ENCODE measurements around the gene EIF4G1. TPM values are rescaled to one million over a fixed set of nuclear protein-coding genes. Genes with fewer than 3 reads are reported as not detected.

The EIF4G1 gene
- total and polyA plus RNA-seq, 2 of the 8 experiments (the other 6 are each of a cell fraction or from before 2014, with no cell fraction given): 318 to 473 TPM

GRCh38 chr3:184282941-184283340, 31.5 kb upstream of the EIF4G1 start:
- Histone ChIP-seq H4K5ac (ENCODE audit: insufficient read length, low read depth, low read length) (no peak overlapping the region), H3K36me3 (ENCODE audit: control insufficient read depth in 2 of 4, insufficient read depth in 4 of 4, low read length in 3 of 4) (no peaks in the 10 kb centered on the region), H3K18ac (ENCODE audit: extremely low read depth, low read length) (no peak overlapping the region), H3K23ac (ENCODE audit: insufficient read length) (no peak overlapping the region), H3K9me3 (ENCODE audit: insufficient read depth in 2 of 2, low read depth in 1 of 2, low read length in 1 of 2) (no peaks in the 10 kb centered on the region), H2BK5ac (ENCODE audit: low read depth, low read length) (no peak overlapping the region), H2BK12ac (ENCODE audit: low read depth, low read length) (no peak overlapping the region), H3K4me1 (replicated peaks in 1 of 4; ENCODE audit: control insufficient read depth in 3 of 4, insufficient read depth in 4 of 4, low read length in 3 of 4) (peaks cover 0 to 2% (median 0%) of the 10 kb centered on the region in 4 experiments; a peak in 2 of 7 replicates), H3K14ac (ENCODE audit: insufficient read length) (no peak overlapping the region), H3K79me2 (ENCODE audit: control insufficient read depth in 1 of 2, insufficient read depth in 2 of 2, low read length in 2 of 2) (no peaks in the 10 kb centered on the region), H3K27me3 (replicated peaks in 1 of 4; ENCODE audit: control insufficient read depth in 3 of 4, extremely low read depth in 1 of 4, insufficient read depth in 3 of 4, low read length in 3 of 4) (peaks cover 0 to under 1% (median 0%) of the 10 kb centered on the region in 4 experiments; a peak in 1 of 7 replicates), H4K8ac (ENCODE audit: extremely low read depth, insufficient read depth, low read length) (no peak overlapping the region), H3K4ac (replicated peaks; ENCODE audit: insufficient read length, low read depth, low read length) (no peak overlapping the region), H3K4me3 (ENCODE audit: extremely low read depth in 1 of 4, insufficient read depth in 2 of 4, low read depth in 3 of 4, low read length in 4 of 4) (no peak overlapping the region), H2BK15ac (ENCODE audit: low read length) (no peak overlapping the region), H3K56ac (replicated peaks; ENCODE audit: insufficient read length, low read depth, low read length) (no peak overlapping the region), H3K79me1 (ENCODE audit: low read depth, low read length) (no peaks in the 10 kb centered on the region), H3K4me2 (ENCODE audit: insufficient read depth in 1 of 2, low read depth in 2 of 2, low read length in 2 of 2) (no peak overlapping the region), H3K27ac (ENCODE audit: low read depth, low read length) (no peak overlapping the region), H4K20me1 (replicated peaks in 1 of 2; ENCODE audit: control insufficient read depth in 1 of 2, insufficient read depth in 2 of 2, low read length in 2 of 2) (no peaks in the 10 kb centered on the region), H2AFZ (ENCODE audit: low read length) (no peak overlapping the region), H3K23me2 (ENCODE audit: low read depth, low read length) (no peaks in the 10 kb centered on the region), H2BK20ac (ENCODE audit: low read length) (no peak overlapping the region), H3K9ac (replicated peaks in 1 of 4; ENCODE audit: extremely low read depth in 1 of 4, low read depth in 3 of 4, low read length in 3 of 4) (no peak overlapping the region), H2BK120ac (replicated peaks; ENCODE audit: low read depth, low read length) (no peak overlapping the region), H2AK5ac (ENCODE audit: low read depth, low read length) (no peak overlapping the region), H4K91ac (replicated peaks; ENCODE audit: insufficient read length, low read length) (no peak overlapping the region)
- DNase-seq (ENCODE audit: low read depth in 1 of 2, low spot score in 2 of 2): no peak
- TF ChIP-seq BRCA1 (IDR thresholded peaks at IDR 0.05; ENCODE audit: low read depth, low read length): no peak
- TF ChIP-seq CREB1 (IDR thresholded peaks at IDR 0.05): no peak
- TF ChIP-seq CBX5 (IDR thresholded peaks at IDR 0.05; ENCODE audit: low read depth, low read length): no peak
- no peak for TF ChIP-seq RXRA (IDR thresholded peaks at IDR 0.05; ENCODE audit: insufficient read depth, low read depth, low read length)
- TF ChIP-seq SIN3A (conservative IDR thresholded peaks at IDR 0.05 in 1 of 2, IDR thresholded peaks at IDR 0.05 in 1 of 2; ENCODE audit: low read depth in 1 of 2, low read length in 2 of 2): no peak
- ChIA-PET CTCF (ENCODE audit: partially characterized antibody) (interaction anchor here (1.0 to 6.0 kb wide), 8 partner anchors 9 to 144 kb away, joined by 3 to 47 read pairs (median 6); no protein-coding TSS in a partner anchor), POLR2A (ENCODE audit: partially characterized antibody) (interaction anchor here (1.1 kb wide), 1 partner anchor 100 kb away, joined by 3 read pairs; no protein-coding TSS in a partner anchor)
- FAIRE-seq: no peak
- WGBS, 2 experiments (ENCODE audit: extremely low coverage in 1 of 2, insufficient coverage in 1 of 2, insufficient read length in 1 of 2, insufficient replicate concordance in 2 of 2, low coverage in 1 of 2, low lambda C conversion rate in 2 of 2, missing lambda C conversion rate in 1 of 2): 92% methylated on average over 4 of the region's 4 CpGs; no CpG with 5 or more reads in 1 of the 2 experiments

Data from H1 (cell line).